ENCODE results near the gene ENDOU.

The ENDOU gene

DNA sequence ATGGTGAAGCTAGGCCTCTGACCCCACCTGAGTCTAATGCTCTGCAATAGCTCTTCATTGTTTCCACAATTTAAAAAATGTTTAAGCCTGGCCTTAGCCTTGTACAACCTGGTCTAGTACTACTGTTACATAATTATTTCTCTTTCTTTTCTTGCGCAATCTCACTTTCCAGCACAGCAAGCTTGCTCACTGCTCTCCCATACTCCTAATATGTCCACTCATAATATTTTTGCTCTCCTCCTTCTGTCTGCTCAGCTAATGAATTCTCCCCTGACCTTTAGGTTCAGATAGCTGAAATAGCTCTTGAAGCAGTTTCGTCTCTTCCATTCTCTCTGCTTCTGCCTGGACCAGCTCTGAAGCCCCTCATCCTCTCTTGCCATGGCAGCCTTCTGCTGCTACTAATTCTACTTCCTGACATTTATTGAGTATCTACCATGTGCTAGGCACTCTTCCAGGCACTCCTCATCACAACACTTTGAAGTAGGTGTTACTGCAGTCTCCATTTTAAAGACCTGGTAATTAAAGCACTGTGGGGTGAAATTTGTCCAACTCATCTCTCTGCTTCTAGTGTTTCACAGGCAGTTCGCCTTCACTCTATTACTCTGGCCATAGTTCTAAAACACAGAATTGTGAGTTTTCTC lies 44.9 kb upstream of the ENDOU start:
- H2AFZ ChIP-seq (ENCODE audit: low read length) = peak overlapping the region; percentile 48
- no peak overlapping the region for H4K8ac ChIP-seq (ENCODE audit: low read depth, low read length)
- no peak overlapping the region for H3K4me2 ChIP-seq (ENCODE audit: insufficient read depth, low read length, poor library complexity, severe bottlenecking)
- peaks cover 14 to 16% of the 10 kb centered on the region in 2 donors for H3K4me1 ChIP-seq (ENCODE audit: control insufficient read depth in 2 of 2, insufficient read depth in 1 of 2, low read depth in 1 of 2, low read length in 2 of 2)
- H3K9ac ChIP-seq (ENCODE audit: low read depth, low read length, poor library complexity) = no peak overlapping the region
- H3K79me1 ChIP-seq (ENCODE audit: low read depth, low read length) = no peaks in the 10 kb centered on the region
- no peak overlapping the region for H3K14ac ChIP-seq (ENCODE audit: low read length)
- WGBS, 2 donors (ENCODE audit: extremely low coverage in 2 of 2, insufficient read length in 2 of 2, insufficient replicate concordance in 1 of 2) = no CpG with 5 or more reads among the region's 3 CpGs
- H3K18ac ChIP-seq (ENCODE audit: low read length) = no peak overlapping the region
- H3K36me3 ChIP-seq (replicated peaks in 1 of 2; ENCODE audit: control insufficient read depth in 2 of 2, insufficient read depth in 2 of 2, low read length in 2 of 2) = no peaks in the 10 kb centered on the region
- H3K4me3 ChIP-seq (ENCODE audit: low read length in 2 of 2) = no peak overlapping the region
- no peak overlapping the region for H3K23ac ChIP-seq (ENCODE audit: low read depth, low read length, poor library complexity)
- no peak overlapping the region for H2BK120ac ChIP-seq (ENCODE audit: low read depth, low read length)
- H2BK5ac ChIP-seq (ENCODE audit: low read length) = no peak overlapping the region
- H3K27ac ChIP-seq (replicated peaks; ENCODE audit: low read length) = no peak overlapping the region
- H2BK15ac ChIP-seq (ENCODE audit: low read length) = no peak overlapping the region
- no peak overlapping the region for H2BK12ac ChIP-seq (ENCODE audit: low read length)
- no peaks in the 10 kb centered on the region for H3K9me3 ChIP-seq (replicated peaks in 1 of 2; ENCODE audit: control insufficient read depth in 2 of 2, insufficient read depth in 1 of 2, low read depth in 1 of 2, low read length in 2 of 2)
- H3K4ac ChIP-seq (ENCODE audit: low read length) = no peak overlapping the region
- H2AK5ac ChIP-seq (ENCODE audit: low read depth, low read length) = no peak overlapping the region
- DNase-seq (ENCODE audit: low spot score) = no peak
- H3K27me3 ChIP-seq (ENCODE audit: control insufficient read depth in 3 of 3, insufficient read depth in 3 of 3, low read depth in 1 of 3, low read length in 3 of 3) = peaks cover 0 to 5% (median 0%) of the 10 kb centered on the region in 3 experiments
- H4K91ac ChIP-seq (ENCODE audit: low read depth, low read length, poor library complexity) = no peak overlapping the region

GRCh38 chr12:47769234-47770085 lies 44.2 kb upstream of the ENDOU start:
- Histone ChIP-seq H4K8ac (ENCODE audit: low read depth, low read length) (no peak overlapping the region), H3K4me3 (ENCODE audit: low read length in 2 of 2) (no peak overlapping the region), H3K36me3 (replicated peaks in 1 of 2; ENCODE audit: control insufficient read depth in 2 of 2, insufficient read depth in 2 of 2, low read length in 2 of 2) (no peaks in the 10 kb centered on the region), H2BK12ac (ENCODE audit: low read length) (no peak overlapping the region), H3K9ac (ENCODE audit: low read depth, low read length, poor library complexity) (no peak overlapping the region), H2BK120ac (ENCODE audit: low read depth, low read length) (no peak overlapping the region), H3K9me3 (replicated peaks in 1 of 2; ENCODE audit: control insufficient read depth in 2 of 2, insufficient read depth in 1 of 2, low read depth in 1 of 2, low read length in 2 of 2) (no peaks in the 10 kb centered on the region), H4K91ac (ENCODE audit: low read depth, low read length, poor library complexity) (no peak overlapping the region), H3K23ac (ENCODE audit: low read depth, low read length, poor library complexity) (no peak overlapping the region), H3K4me1 (ENCODE audit: control insufficient read depth in 2 of 2, insufficient read depth in 1 of 2, low read depth in 1 of 2, low read length in 2 of 2) (peaks cover 15% of the 10 kb centered on the region in 2 donors), H3K4ac (ENCODE audit: low read length) (no peak overlapping the region), H3K14ac (ENCODE audit: low read length) (no peak overlapping the region), H3K27me3 (ENCODE audit: control insufficient read depth in 3 of 3, insufficient read depth in 3 of 3, low read depth in 1 of 3, low read length in 3 of 3) (peaks cover 0 to 5% (median 0%) of the 10 kb centered on the region in 3 experiments), H2AK5ac (ENCODE audit: low read depth, low read length) (no peak overlapping the region), H3K18ac (ENCODE audit: low read length) (no peak overlapping the region), H2BK5ac (ENCODE audit: low read length) (no peak overlapping the region), H3K79me1 (ENCODE audit: low read depth, low read length) (no peaks in the 10 kb centered on the region), H2BK15ac (ENCODE audit: low read length) (no peak overlapping the region), H3K4me2 (ENCODE audit: insufficient read depth, low read length, poor library complexity, severe bottlenecking) (no peak overlapping the region), H3K27ac (replicated peaks; ENCODE audit: low read length) (no peak overlapping the region), H2AFZ (ENCODE audit: low read length) (peak overlapping the region; percentile 50)
- DNase-seq (ENCODE audit: low spot score) = no peak
- WGBS, 2 donors (ENCODE audit: extremely low coverage in 2 of 2, insufficient read length in 2 of 2, insufficient replicate concordance in 1 of 2) = no CpG with 5 or more reads among the region's 4 CpGs

GRCh38 chr12:47768323-47768811 lies 43.1 kb upstream of the ENDOU start:
- Histone ChIP-seq H3K14ac (ENCODE audit: low read length) (no peak overlapping the region), H3K23ac (ENCODE audit: low read depth, low read length, poor library complexity) (no peak overlapping the region), H4K91ac (ENCODE audit: low read depth, low read length, poor library complexity) (no peak overlapping the region), H3K9me3 (replicated peaks in 1 of 2; ENCODE audit: control insufficient read depth in 2 of 2, insufficient read depth in 1 of 2, low read depth in 1 of 2, low read length in 2 of 2) (no peaks in the 10 kb centered on the region), H2BK120ac (ENCODE audit: low read depth, low read length) (no peak overlapping the region), H3K36me3 (replicated peaks in 1 of 2; ENCODE audit: control insufficient read depth in 2 of 2, insufficient read depth in 2 of 2, low read length in 2 of 2) (no peaks in the 10 kb centered on the region), H3K4me3 (ENCODE audit: low read length in 2 of 2) (no peak overlapping the region), H2BK12ac (ENCODE audit: low read length) (no peak overlapping the region), H2AFZ (ENCODE audit: low read length) (peak overlapping the region; percentile 50), H3K4ac (ENCODE audit: low read length) (no peak overlapping the region), H3K79me1 (ENCODE audit: low read depth, low read length) (no peaks in the 10 kb centered on the region), H3K9ac (ENCODE audit: low read depth, low read length, poor library complexity) (no peak overlapping the region), H3K18ac (ENCODE audit: low read length) (no peak overlapping the region), H2BK5ac (ENCODE audit: low read length) (no peak overlapping the region), H3K27ac (replicated peaks; ENCODE audit: low read length) (peak overlapping the region; percentile 51), H2BK15ac (ENCODE audit: low read length) (no peak overlapping the region), H3K4me2 (ENCODE audit: insufficient read depth, low read length, poor library complexity, severe bottlenecking) (no peak overlapping the region), H3K4me1 (ENCODE audit: control insufficient read depth in 2 of 2, insufficient read depth in 1 of 2, low read depth in 1 of 2, low read length in 2 of 2) (peaks cover 11 to 15% of the 10 kb centered on the region in 2 donors), H4K8ac (ENCODE audit: low read depth, low read length) (no peak overlapping the region), H2AK5ac (ENCODE audit: low read depth, low read length) (no peak overlapping the region), H3K27me3 (ENCODE audit: control insufficient read depth in 3 of 3, insufficient read depth in 3 of 3, low read depth in 1 of 3, low read length in 3 of 3) (no peaks in the 10 kb centered on the region)
- DNase-seq (ENCODE audit: low spot score) = no peak
- WGBS, 2 donors (ENCODE audit: extremely low coverage in 2 of 2, insufficient read length in 2 of 2, insufficient replicate concordance in 1 of 2) = no CpG with 5 or more reads among the region's 2 CpGs

DNA sequence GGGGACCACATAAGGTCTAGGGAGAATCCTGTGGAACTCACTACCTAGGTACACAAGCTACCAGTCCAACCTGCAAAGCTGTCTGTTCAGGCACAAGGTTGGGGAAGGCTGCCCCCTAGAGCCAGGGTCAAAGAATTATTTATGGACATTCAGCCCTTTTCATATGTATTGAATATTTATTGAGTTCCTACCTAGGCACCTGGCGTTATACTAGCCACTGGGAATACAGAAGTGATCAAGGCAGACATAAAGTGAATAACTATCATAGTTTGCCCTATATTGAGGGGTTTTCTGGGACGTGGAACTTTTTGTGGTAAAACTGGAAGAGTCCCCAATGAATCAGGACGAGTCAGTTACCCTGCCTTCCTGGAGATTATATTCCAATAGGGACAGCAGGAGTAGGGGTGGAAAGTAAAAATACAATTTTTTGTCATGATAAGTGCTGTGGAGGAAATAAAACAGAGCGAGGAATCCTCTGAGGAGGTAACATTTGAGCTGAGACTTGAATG lies 42.0 kb upstream of the ENDOU start:
- Histone ChIP-seq H2AK5ac (ENCODE audit: low read depth, low read length) (no peak overlapping the region), H2BK120ac (ENCODE audit: low read depth, low read length) (no peak overlapping the region), H2BK15ac (ENCODE audit: low read length) (no peak overlapping the region), H3K23ac (ENCODE audit: low read depth, low read length, poor library complexity) (no peak overlapping the region), H3K27ac (replicated peaks; ENCODE audit: low read length) (no peak overlapping the region), H2BK12ac (ENCODE audit: low read length) (no peak overlapping the region), H3K14ac (ENCODE audit: low read length) (no peak overlapping the region), H3K36me3 (replicated peaks in 1 of 2; ENCODE audit: control insufficient read depth in 2 of 2, insufficient read depth in 2 of 2, low read length in 2 of 2) (no peaks in the 10 kb centered on the region), H3K79me1 (ENCODE audit: low read depth, low read length) (no peaks in the 10 kb centered on the region), H3K9ac (ENCODE audit: low read depth, low read length, poor library complexity) (no peak overlapping the region), H2AFZ (ENCODE audit: low read length) (no peak overlapping the region), H2BK5ac (ENCODE audit: low read length) (no peak overlapping the region), H3K18ac (ENCODE audit: low read length) (no peak overlapping the region), H3K4ac (ENCODE audit: low read length) (no peak overlapping the region), H3K4me3 (ENCODE audit: low read length in 2 of 2) (no peak overlapping the region), H4K91ac (ENCODE audit: low read depth, low read length, poor library complexity) (no peak overlapping the region), H3K9me3 (replicated peaks in 1 of 2; ENCODE audit: control insufficient read depth in 2 of 2, insufficient read depth in 1 of 2, low read depth in 1 of 2, low read length in 2 of 2) (no peaks in the 10 kb centered on the region), H3K27me3 (ENCODE audit: control insufficient read depth in 3 of 3, insufficient read depth in 3 of 3, low read depth in 1 of 3, low read length in 3 of 3) (no peaks in the 10 kb centered on the region), H3K4me1 (ENCODE audit: control insufficient read depth in 2 of 2, insufficient read depth in 1 of 2, low read depth in 1 of 2, low read length in 2 of 2) (peaks cover 11 to 15% of the 10 kb centered on the region in 2 donors), H4K8ac (ENCODE audit: low read depth, low read length) (no peak overlapping the region), H3K4me2 (ENCODE audit: insufficient read depth, low read length, poor library complexity, severe bottlenecking) (no peak overlapping the region)
- no CpG with 5 or more reads among the region's 4 CpGs for WGBS, 2 donors (ENCODE audit: extremely low coverage in 2 of 2, insufficient read length in 2 of 2, insufficient replicate concordance in 1 of 2)
- DNase-seq (ENCODE audit: low spot score) = no peak
